GM18867 (cell line): ENCODE data around the gene PRSS8.
"Not testable (repeated sequence)": the region's sequence is repeated elsewhere in the genome, so short reads cannot be mapped to it uniquely, and the experiment has no call there.

ENCODE experiments used
- ATAC-seq: cut with Tn5 transposase; IDR thresholded peaks from one replicate; pipeline ENCODE4 v1.9.1; 2021; ENCODE audit warnings: mild to moderate bottlenecking, moderate library complexity; ENCODE audit not compliant: unreplicated experiment

Gene PRSS8

DNA sequence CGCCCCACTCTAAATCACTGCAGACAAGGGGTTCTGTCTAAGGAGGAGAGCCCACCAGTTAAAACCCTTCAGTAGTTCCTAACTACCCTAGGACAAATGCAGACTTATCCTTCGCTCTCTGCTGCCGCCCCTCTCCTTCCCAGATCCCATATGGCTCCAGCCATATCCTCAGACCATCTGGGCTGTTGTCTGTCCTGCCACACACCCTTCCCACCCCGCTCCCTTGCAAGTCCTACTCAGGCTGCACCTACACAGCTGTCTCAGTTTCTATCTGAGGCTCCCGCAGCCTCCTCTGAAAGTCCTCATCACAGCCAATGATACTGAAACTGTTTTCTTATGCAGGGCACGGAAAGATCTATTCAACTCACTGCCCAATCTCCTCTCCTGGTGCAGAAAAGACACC is 28.1 kb downstream of the PRSS8 start:
- ATAC-seq = peak; percentile 56

DNA sequence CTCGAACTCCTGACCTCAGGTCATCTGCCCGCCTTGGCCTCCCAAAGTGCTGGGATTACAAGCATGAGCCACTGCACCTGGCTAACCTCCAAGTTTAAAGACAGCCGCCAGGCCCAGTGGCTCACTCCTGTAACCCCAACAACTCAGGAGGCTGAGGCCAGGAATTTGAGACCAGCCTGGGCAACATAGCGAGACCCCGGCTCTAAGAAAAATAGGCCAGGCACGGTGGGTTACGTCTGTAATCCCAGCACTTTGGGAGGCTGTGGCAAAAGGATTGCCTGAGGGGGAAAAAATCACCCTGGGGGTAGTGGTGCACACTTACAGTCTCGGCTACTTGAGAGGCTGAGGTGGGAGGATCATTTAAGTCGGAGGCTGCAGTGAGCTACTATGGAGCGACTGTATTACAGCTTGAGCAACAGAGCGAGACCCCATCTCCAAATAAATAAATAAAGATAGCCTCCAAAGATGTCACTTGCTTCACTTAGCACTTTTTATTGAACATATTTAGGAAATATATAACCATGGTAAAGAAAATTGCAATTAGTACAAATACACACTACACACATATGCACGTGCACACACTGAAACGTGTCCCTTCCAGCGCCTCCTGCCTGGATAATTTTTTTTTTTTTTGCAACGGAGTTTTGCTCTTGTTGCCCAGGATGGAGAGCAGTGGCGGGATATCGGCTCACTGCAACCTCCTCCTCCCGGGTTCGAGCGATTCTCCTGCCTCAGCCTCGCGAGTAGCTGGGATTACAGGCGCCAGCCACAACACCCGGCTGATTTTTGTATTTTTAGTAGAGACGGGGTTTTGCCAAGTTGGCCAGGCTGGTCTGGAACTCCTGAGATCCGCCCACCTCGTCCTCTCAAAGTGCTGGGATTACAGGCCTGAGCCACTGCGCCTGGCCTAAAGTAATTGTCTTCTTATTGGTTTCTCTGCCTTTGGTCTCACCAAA is 28.7 kb downstream of the PRSS8 start:
- ATAC-seq = no peak

DNA sequence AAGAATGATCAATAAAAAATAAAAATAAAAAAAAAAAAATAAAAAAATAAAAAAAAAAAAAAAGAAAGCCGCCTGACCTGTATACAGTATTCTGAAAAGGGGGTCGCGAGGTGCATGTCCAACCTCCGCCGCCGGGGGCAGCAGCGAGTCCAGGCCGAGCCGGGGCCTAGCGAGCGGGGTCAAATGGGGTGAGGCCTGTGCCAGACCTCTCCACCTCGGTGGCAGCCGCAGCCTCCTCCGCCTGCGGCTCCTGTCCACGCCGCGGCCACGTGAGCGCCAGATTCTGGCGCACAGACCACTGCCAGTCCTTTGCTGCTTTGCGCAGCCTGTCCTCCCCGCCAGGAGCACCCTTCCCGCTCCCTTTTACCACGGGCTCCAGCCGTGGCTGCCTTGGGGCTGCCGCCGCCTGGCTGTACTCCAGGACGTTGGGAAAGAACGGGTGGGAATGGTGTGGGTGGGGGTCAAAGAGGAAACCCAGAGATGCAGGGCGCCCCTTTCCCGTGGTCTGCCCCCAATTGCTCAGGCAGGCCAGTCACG is 29.8 kb downstream of the PRSS8 start:
- ATAC-seq = peak; percentile 37

DNA sequence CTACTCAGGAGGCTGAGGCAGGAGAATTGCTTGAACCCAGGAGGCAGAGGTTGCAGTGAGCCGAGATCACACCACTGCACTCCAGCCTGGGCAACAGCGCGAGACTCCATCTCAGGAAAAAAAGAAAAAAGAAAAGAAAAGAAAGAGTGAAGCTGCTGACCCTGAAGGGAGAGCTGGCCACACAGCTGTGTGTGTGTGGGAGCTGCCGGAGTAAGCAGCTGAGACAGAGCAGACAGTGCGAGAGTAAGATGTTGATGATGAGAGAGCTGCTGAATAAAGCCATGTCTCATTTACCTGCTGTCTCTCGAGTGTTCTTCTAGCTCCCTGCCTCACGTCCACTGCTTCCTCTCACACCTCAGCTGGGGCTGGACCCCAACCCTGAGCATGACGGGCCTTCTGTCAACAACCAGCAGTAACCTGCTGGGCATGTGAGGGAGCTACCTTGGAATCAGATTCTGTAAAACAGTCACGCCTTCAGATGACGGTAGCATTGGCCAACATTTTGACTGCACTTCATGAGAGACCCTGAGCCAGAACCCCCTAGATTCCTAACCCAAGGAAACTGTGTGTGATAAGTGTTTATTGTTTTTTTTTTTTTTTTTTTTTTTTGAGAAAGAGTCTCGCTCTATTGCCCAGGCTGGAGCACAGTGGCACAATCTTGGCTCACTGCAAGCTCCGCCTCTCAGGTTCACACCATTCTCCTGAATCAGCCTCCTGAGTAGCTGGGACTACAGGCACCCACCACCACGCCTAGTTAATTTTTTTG is 34.5 kb downstream of the PRSS8 start:
- ATAC-seq = not testable (repeated sequence)

DNA sequence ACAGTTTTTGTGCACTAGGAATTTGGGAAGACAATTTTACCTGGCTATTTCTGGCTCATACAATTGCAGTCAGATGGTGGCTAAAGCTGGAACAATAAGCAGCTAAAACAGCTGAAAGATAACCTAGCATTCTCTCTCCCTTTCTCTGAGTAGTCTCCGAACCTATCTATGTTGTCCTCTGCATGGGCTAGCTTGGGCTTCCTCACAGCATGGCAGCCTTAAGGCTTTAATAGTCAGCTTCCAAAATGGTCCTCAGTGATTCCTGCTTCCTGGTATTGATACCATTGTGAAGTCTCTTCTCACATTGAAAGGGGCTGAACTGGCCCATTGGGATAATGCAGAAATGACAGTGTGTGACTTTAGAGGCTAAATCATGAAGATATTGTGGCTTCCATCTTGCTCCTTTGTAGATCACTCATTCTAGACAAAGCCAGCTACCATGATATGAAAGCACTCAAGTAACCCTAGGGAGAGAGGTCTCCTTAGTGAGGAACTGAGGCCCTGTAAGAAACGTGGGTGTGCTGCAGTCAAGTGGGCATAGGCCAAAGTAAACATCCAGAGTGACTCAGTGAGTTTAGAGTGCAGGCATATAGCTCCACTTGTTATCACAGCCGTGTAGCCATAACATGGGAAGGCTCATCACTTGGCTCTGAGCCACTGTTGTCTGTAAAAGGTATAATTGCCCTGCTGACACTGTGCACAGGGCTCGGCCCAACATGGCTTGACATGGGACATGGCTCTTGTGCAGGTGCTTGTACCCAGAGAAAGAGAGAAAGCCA is 35.5 kb downstream of the PRSS8 start:
- no peak for ATAC-seq

DNA sequence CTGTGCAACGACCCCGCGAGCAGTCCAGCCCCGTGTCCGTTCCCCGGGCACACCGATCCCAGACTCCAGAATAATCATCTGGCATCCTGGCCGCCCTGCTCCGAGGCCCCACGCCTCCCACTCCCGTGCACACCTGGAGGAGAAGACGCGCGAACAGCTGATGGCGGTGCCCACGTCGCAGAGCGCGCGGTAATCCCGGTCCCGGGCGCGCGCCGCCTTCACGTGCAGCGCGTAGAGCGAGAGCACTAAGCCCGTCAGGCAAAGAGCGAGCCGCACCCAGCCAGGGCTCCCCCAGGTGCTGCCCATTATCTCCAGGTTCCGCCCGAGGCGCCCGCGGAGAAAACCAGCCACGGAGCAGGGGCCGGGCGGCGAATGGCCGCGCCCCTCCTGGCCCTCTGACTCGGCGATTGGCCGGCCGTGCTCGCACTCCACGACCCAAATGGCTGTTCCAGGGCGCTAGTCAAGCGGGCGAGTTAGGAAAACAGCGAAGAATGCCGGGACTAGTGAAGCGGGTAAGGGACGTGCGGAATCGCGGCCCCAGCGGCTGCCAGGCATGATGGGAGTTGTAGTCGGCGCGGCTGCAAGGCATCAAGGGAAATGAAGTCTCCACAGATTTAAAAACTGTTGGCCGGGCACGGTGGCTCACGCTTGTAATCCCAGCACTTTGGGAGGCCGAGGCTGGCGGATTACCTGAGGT is 41.0 kb downstream of the PRSS8 start, which contains the start of gene VKORC1:
VKORC1 (minus strand) TSS at position 374 of the 697 bp plus-strand sequence; CDS start at position 306, 68 bp downstream.
- peak; percentile 83 for ATAC-seq

DNA sequence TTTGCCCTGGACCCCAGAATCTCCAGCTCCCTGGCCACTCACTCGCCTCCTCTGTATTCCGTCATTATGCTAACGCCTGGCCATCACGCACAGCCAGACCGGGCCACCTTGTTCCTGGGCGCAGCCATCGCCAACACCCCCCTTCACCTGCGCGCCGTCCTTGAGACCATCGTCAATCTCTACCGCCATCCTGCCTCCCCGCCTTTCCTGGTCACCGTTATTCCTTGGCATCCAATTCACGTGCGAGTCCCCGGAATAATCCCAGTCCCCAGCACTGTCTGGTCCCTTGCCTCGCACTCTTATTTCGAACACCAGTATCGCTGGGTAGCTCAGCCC is 41.5 kb downstream of the PRSS8 start:
- ATAC-seq = peak; percentile 4

DNA sequence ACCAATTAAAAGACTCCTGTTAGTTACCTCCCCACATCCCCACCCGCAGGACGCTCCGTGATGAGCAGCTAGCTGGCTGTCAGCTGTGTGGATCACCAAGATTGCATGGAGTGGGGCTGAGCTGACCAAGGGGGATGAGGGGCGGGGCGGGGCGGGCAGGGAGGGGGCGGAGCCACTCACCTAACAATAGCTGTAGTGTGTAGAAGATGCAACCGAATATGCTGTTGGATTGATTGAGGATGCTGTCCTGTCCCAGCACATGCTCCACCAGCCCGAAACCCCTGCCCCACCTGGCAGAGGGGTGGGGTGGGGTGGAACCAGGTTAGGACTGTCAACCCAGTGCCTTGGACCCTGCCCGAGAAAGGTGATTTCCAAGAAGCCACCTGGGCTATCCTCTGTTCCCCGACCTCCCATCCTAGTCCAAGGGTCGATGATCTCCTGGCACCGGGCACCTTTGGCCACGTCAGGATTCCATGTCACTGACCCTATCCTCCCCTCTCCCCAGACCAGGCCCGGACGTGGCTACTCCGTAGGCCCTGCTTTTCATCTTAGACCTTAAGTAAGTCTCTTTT is 42.3 kb downstream of the PRSS8 start:
- no peak for ATAC-seq

DNA sequence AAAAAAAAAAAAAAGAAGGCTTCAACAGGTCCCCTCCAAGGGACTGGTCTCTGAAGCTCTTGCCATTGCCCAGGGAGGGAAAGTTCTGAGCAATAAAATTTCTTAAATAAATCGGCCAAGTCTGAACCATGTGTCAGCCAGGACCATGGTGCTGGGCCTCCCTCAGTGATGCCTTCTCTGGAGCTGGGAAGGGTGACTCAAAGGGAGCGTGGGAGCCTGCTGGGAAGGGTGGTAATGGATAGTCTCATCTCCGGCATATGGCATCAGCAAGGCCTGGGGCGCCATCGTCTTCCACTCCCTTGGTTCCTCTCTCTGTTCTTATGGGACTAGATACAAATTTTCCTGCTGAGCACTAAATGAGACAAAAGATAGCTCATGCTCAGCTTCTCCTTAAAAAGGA is 43.2 kb downstream of the PRSS8 start:
- ATAC-seq = no peak

DNA sequence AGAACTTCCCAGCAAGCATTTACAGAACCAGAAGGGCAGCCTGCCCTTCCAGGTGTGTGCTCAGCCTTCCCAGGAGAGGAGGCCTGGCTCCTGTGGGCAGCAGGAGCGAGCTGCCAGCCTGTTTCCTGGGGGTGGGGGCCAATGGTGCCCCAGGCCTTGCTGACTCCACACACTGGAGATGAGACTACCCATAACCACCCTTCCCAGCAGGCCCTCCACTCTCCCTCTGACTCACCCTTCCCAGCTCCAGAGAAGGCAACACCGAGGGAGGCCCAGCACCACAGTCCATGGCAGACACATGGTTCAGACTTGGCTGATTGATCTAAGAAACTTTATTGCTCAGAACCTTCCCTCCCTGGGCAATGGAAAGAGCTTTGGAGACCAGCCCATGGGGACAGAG is 45.0 kb downstream of the PRSS8 start:
- no peak for ATAC-seq

DNA sequence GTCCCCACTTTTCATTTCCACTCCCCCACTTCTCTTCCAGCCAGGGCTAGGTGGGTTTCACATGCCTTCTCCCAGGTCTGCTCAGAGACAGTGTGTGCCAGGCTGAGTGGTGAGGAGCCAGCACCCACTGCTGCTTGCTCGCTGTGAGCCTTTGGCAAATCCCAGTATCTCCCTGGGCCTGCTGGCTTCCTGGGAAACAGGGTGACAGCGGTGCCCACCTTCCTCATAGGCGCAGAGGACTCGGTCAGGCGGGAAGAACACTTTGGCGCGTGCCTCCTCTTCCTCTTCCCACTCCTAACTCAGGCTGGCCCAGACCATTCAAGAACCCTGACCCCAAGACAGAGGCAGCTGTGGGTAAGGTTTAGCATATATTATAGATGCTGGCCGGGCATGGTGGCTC is 46.3 kb downstream of the PRSS8 start:
- no peak for ATAC-seq

DNA sequence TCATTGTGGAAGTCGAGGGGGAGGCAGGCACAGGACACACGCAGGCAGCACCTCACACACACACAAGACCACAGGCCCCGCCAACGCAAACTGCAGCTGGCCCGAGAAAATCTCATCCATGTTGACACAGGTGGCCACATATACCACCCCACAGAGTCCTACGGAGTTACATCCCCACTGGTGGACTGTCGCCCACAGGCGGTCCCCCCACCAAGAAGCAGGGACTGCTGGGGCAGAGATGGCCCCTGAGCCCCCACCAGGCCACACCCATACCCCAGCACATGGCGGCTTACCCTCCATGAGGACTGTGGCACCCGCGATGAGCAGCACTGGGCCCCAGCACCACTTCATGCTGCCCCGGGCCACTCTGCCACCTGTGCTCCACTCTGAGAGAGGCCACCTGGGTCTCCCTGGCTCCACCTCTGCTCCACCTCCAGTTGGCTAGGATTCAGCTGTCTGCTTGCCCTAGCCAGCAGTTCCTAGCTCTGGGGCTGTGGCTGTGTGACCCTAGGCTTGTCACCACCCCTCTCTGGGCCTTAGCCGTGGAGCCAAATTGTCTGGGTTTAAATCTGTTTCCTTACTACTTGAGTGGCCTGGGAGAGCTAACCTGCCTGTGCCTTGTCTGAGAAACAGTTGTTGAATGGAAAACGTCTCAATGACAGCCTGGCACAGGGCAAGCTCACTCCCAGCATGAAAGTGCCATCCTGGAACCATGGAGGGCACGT is 46.9 kb downstream of the PRSS8 start, which contains the start of gene PRSS53:
PRSS53 (minus strand) TSS at position 485 of the 725 bp plus-strand sequence; CDS start at position 351, 134 bp downstream.
- ATAC-seq = no peak

DNA sequence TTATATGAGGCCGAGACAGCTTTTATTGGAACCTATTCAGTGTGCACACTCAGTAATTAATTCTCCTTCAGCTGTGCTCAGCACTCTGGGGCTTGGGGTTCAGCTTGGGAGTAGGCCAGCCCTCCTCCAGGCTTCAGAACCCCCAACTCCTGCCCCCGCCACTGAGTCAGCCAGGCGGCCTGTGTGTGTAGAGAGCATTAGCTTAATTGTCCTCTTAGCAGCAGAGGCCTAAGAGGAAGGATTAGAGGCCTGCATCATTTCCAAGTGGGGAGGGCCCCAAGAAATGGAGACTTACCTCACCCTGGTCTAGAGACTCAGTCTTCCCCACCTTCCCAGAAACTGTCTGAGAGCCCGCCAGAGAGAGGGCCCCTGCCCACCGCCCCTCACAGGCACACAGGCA is 47.6 kb downstream of the PRSS8 start:
- ATAC-seq = no peak

DNA sequence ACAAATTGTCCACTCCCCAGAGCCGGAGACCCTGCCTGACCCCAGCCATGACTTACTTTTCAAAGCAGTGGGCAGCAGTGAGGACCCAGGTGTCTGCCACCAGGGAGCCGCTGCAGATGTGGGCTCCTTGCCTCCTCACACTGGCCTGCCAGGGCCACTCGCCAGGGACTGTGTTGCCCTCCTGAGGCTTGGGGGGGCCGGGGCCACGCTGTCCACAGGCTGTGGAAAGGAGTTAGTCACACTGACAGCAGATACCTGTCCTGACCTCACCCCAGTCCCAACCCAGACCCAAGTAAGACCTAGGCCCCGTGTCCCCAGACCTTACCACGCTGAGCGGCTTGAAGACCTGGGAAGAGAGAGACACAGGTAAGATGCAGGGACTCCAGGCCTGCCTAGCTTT is 48.0 kb downstream of the PRSS8 start:
- no peak for ATAC-seq

DNA sequence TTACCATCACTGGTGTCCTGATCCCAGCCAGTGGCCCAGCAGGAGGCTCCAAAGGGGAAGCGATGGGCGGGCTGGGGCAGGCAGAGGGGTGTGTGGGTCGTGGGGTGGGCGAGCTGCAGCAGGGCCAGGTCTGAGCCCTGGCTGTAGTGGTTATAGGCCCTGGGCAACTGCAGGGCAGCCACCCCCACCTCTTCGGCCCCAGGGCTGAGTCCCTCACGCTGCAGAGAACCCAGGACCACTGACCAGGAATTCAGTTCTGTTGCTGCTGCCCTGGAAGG is 49.0 kb downstream of the PRSS8 start:
- no peak for ATAC-seq

DNA sequence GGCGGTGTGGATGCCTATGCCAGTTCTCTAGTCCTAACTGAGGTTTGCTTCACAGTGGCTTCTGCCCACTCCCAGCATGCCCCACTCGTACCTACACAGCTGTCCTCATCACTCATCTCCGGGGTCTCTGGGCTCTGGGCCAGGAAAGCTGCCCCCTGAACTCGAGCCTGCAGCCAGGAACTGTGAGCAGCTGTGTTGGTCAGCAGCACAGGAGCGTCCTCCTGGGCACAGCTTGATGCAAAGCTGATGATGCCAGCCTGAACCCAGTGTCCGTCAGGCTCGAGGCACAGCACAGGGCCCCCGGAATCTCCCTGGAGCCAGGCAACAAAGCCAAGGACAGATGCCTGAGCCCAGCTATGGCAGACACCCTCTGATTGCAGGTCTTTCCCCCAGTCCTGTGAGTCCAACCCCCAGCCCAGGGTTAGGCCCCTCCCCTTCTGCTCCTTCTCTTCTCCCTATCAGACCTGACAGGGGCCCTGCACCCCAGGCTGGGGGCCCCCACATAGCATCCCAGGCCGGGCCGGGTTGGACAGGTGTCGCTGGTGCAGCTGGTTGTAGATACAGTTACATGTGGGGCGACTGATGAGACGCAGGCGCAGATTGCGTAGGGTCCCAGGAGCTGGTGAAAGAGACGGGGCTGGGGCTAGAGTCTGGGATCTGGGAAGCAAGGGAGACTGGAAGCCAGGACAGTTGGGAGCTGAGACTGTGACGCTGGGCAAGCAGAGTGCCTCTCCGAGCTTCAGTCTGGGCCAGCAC is 49.5 kb downstream of the PRSS8 start:
- ATAC-seq = no peak

DNA sequence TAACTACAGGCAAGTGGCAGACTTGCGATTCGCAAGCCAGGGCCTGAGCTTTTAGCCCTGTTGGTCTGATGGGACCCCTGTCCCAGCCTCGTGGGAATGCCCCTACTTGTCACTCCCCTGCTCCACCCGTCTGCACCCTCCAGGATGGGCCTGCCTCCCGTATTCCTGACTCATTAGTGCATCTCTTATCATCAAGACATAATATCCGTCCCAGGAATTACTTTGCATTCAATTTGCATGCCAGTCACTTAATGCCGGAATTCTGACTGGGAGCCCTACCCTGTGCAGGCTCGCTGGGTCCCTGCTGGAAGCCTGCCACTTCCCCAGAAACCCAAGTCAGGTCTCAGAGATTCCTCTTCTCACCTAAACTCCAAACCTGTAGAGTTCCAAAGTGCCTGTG is 50.1 kb downstream of the PRSS8 start:
- no peak for ATAC-seq

DNA sequence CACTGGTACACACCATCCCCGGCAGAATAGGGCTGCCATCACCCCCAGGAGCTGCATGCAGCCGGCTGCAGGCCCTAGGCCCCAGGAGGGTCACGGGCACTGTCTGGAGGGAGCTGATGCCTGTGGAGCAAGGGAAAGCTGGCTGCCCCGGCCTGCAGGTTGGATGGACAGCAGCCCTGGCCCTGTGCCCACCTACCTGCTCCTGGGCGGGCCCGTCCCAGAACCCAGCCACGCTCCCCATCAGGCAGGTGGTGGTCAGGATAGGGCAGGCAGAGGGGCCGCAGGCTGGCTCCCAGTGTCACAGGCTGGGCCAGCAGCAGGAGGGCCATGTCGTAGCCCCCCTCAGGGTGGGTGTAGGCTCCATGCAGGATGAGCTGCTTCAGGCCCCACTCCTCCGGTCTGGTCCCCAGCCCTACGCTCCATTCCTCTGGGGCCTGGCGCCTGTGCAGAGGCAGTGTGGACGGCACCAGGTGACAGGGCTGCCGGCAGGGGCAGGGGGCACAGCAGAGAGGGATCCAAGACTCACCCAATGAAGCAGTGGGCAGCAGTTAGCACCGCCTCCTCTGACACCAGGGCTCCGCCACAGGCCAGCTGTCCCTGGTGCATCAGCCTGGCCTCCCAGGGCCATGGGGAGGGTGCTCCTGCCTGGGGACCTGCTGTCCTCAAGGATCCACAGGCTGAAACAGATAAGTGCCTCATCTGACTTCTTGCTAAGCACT is 50.8 kb downstream of the PRSS8 start:
- no peak for ATAC-seq
